HG02884 (cell line): Measurements from ENCODE around the gene USHBP1.

Source experiments
- ATAC-seq: cut with Tn5 transposase; IDR thresholded peaks from one replicate; pipeline ENCODE4 v1.9.1; 2021; ENCODE audit warnings: mild to moderate bottlenecking, moderate library complexity; ENCODE audit not compliant: unreplicated experiment

The USHBP1 gene

DNA sequence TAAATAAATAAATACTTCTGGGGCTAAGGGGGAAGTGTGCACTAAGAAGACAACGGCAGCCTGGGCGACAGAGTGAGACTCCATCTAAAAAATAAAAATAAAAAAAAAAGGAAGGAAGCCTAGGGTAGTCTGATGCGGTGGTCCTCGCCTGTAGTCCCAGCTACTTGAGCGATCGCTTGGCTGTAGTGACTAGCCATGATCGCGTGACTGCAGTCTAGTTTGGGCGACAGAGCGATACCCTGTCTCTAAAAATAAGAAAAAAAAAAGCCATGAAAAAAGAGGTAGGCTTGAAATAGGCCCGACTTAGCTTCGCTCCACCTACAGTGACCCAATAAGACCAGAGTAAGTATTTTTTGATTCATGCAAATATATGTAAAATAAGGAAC lies 2.0 kb upstream of the USHBP1 start:
- ATAC-seq = peak; percentile 15

DNA sequence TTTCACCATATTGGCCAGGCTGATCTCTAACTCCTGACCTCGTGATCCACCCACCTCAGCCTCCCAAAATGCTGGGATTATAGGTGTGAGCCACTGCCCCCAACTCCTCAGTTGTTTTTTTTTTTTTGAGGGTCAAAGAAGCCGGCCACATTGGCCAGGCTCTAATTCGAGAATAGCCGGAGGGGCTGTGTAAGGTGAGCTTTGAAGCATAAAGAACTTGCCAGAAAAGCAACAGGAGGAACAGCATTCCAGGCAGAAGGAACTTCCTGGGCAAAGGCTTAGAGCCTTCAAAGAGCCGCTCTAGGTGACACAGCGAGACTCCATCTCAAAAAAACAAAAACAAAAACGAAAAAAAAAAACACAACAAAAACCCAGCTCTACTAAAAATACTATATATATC lies 1.5 kb upstream of the USHBP1 start:
- no peak for ATAC-seq

DNA sequence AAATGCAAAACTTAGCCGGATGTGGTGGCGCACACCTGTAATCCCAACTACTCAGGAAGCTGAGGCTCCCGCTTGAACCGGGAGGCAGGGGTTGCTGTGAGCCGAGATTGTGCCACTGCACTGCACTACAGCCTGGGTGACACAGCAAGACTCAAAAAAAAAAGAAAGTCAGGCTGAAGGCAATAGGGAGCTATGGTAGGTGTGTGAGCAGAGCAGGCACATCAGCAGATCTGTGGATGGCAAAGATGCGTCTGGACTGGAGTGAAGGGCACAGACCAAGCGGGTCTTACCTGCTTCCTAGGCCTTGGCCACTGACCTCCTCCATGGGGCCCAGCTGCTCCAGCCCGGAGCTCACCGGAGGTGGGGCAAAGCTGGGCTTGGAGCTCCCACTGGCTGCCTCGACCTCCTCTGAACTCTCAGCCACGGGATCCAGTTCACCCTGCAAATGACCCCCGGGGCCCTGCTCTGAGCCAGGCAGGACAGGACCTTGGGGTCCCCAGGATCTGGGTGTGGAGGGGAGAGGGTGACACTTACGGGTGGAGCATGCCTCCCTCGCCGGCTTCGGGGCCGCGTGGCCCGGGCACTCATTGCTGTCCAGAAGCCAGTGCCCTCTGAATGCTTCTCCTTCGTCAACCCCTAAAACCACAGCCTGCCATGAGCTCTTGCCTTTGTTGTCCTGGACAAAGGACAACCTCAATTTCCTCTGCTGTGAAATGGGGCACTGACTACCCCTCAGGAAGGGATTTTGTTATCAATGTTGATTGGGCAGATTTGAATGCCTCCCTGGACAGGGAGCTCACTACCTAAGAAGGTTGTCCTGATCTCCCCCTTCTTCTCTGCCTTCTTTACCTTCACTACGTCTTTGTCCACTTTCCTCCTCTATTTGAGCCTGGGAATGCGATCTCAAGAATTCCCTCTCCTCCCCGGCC lies 569 bp downstream of the USHBP1 start:
- ATAC-seq = no peak

DNA sequence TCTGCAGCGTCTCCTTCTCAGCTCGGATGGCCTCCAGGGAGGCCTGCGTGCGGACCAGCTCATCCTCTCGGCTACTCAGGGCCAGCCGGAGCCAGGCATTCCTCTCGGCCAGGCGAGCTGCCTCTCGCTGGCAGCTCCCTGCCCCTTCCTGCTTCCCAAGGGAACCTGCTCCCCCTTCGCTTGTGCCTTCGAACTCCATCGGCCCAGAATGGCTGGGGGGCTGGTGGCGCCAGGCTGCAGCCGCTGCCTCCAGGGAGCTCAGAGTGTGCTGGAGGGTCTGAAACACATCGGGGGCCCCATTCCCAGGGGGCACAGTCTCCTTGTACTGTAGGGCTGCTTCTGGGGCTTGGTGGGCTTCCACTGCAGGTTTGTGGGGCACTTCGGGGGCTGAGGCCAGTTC lies 2.0 kb downstream of the USHBP1 start:
- ATAC-seq = no peak

DNA sequence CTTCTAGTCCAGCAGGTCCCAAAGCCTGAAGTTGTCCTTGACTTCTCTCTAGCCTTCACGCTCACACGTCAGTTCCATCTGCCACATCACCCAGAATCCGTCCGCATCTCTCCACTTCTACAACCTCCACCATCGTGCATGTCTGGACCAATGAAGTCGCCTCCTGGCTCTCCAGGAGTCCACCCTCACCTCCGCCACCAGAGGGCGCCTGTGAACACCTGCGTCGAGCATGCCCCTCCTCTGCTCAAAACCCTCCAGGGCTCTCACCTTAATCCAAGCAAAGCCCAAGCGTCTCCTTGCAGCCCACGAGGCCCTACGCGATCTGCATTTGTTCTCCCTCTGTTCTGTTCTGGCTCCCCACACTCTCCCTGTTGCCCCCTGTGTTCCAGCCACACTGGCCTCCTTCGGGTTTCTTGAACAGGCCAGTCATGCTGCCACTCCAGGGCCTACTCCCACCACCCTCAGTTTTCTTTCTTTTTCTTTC lies 3.7 kb downstream of the USHBP1 start:
- peak; percentile 70 for ATAC-seq

DNA sequence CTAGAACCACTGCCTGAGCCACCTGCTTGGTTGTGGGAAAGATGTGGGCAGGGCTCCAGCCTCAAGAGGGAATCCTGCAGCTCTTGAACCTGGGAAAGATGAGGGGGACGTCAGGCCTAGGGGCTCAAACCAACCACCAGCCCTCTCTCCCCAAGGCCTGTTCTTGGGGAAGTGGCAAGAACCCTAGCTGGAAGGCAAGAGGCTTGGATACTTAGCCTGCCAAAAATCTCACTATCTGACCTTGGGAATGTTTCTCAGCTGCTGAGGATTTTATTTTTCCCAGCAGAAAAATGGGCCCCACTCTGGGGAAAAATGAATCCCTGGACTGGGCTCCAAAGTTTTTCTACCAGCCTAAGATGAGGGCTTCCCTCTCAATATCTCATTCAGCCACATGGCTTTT lies 4.6 kb downstream of the USHBP1 start:
- ATAC-seq = no peak

DNA sequence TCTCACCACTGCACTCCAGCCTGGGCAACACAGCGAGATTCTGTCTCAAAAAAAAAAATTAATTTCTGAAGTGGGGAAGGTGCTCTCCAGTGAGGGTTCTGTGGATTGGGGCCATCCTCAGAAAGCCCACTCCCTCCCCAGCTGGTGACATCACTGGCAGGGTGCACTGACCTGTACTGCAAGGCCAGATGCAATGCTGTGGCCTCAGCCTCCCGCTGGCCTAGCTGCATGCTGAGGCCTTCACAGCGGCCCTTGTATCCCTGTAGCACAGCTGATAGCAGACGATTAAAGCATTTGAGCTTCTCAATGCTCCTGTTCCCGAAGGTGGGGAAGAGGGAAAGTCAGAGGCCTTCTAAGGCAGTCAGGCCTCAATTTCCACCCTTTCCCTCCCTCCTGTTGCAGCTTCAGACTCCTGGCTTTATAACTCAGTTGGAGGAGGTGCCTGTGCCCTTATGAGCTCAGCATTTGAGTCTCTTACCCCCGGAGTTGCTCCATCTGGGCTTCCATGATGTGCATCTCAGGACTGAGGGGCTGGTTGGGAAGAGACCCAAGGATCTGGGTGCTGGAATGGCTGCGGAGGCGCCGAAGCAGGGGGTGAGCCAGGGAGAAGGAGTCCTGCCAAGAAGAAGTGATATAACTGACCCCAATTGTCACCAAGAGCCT lies 5.3 kb downstream of the USHBP1 start:
- ATAC-seq = no peak

DNA sequence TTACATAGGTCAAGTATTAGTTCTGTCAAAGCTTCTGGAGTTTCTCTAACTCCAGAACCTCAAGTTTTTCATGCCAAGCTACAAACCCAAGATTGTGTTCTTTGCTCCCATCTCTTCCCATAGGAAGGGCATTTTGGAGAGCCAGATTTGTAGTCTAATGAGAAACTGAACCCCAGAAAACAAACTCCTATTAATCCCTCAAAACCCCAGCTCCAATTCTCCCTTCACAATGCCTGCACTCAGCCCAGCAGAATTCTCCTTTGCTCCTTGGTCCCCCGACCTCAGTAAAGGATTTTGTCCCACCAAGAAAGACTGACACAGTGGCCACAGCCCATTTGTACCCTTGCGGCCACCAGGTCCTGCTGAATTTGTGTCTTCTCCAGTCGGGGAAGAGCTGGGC lies 8.4 kb downstream of the USHBP1 start:
- ATAC-seq = no peak

DNA sequence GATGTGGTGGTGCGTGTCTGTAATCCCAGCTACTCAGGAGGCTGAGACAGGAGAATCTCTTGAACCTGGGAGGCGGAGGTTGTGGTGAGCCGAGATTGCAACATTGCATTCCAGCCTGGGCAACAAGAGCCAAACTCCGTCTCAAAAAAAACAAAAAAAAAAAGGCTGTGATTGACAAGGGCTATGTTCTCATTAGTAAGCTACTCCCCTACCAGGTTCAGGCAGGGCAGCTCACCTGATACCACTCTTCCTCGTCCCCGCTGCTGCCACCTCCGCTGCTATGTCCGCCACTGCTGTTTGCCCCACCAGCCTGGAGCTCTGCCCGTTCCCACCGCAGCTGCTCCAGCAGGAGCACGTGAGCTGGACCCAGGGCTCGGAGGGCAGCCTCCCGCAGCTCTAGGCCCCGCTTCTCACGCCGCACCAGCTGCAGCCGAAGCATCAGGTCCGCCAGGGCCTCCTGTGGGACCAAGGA lies 9.4 kb downstream of the USHBP1 start:
- ATAC-seq = no peak

DNA sequence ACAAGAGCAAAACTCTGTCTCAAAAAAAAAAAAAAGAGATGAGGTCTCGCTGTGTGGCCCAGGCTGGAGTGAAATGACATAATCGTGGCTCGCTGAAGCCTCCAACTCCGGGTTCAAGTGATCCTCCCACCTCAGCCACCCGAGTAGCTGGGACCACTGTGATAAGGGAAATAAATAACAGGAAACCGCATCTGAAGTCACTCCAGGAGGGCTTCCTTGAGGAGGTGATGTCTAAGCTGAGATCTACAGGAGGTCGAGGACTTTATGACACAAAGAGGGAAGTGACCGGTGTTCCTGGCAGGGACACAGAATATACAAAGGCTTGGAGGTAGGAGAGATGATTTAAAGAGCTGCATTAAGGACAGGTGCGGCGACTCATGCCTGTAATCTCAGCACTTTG lies 9.9 kb downstream of the USHBP1 start:
- no peak for ATAC-seq

DNA sequence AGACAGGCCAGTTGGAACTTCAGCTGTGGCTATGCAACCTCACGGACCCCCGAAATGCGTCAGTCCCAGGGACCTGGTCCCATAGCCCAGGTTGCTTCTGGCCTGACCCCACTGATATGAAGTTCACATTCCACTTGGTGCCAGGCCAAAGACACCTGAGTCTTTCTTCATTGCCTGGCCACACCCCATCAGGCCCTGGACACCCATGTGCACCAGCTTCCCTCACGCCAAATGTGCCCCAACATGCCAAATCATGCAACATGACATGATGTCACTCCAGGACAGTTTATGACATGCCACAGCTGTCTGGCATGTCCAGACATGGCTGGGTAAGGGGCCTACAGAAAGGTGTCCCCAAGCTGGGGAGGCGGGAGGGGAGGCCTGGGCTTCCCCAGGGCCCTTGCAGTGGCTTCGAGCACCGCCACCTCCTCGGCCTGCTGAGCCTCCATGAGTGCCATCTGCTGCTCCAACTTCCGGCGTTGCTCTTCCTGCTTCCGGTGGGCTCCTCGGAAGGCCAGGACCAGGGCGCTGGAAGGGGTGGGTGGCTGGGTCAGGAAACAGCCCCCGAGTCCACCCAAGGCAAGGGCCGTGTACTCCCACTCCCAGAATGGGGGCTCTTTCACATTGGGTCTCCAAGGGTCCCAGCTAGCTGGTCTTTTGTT lies 14.5 kb downstream of the USHBP1 start:
- no peak for ATAC-seq

DNA sequence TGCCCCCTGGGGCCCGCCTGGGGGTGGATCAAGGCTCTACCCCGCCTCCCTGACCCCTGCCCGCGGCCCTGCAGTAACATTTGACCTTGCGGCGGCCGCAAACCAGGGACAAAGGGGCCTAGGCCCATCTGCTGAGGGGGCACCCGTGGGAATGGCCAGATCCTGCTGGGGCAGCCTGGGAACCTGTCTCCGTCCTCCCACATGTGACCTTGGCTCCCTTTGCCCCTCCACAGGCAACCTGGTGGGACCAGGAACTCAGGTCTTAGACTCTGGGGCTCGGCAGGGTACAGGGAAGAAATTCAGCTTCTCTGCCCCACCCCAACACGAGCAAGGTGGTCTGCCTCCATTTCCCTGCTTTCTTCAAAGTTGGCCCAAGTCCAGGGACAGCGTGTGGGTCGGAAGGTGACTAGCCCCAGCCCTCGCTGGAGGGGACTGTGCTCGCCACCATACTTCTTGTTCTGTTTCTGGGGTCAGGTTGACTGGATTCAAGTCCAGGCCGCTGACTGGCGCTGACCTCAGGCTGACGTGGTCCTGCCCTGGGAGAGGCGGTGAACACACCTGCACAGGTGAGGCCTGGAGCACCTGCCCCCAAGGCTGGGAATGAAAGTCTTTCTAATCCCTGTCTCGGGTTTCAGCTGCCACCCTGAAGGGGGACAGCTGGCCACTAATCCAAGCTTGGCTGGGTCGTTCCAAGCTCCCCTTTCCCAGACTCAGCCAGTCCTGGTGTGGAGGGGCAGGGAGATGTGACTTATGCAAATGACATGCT lies 16.4 kb downstream of the USHBP1 start:
- ATAC-seq = no peak

DNA sequence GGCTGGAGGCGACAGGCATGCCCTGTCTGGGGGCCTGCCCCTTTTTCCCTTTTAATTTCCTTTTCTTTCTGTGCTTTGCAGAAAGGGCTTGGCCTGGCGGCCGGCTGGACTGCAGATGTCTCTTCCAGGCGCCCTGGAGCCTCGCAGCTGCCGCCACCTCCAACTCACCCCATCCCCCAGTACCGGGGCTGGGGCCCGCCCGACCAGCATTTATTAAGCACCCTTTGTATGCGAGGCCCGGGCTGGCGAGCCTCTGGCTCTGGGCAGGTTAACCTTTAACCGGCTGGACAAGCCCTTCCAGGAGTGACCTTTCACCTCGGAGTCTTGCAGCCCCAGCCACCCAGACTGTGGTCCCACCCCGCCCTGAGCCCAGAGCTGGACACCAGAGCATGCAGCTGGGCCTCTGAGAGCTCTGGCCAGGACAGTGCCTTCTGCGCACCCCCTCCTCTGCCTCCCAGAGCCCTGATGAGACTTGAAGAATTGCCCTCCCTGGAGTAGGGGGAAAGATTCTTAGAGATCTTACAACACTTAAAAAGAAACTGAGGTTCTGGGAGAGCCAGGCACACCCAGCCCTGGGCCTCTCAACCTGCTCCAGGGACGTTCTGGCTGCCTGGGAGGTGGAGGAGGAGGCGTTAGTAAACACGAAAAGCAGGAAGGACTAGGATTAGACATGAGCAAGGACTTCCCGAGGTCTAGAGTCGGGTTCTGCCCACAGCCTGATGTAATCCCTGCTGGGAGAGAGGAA lies 17.7 kb downstream of the USHBP1 start:
- no peak for ATAC-seq

DNA sequence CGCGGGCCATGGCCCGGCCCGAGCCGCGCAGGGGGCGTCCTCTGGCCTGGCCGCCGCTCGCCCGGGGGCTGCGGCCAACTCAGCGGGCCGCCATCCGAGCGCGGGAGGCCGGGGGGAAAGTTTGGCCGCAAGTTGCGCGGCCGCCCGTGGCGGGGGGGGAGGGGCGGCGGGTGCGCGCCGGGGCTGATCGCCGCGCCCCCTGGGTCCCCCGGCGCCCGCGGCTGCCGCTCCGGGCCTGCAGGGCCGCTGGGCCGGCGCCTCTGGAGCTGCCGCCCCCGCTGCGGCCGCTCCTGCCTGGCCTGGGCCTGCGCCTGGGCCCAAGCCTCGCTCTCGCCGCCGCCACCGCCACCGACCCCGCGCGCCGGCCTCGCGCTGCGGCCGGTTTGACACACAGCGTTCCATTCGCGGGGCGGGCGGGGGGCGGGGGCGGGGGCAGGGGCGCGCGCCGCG lies 19.0 kb downstream of the USHBP1 start, which contains the start of gene NR2F6:
Gene NR2F6, minus strand, starts transcription at position 385 of the 450 bp plus-strand sequence. CDS start 699 bp downstream, outside the sequence.
- no peak for ATAC-seq

DNA sequence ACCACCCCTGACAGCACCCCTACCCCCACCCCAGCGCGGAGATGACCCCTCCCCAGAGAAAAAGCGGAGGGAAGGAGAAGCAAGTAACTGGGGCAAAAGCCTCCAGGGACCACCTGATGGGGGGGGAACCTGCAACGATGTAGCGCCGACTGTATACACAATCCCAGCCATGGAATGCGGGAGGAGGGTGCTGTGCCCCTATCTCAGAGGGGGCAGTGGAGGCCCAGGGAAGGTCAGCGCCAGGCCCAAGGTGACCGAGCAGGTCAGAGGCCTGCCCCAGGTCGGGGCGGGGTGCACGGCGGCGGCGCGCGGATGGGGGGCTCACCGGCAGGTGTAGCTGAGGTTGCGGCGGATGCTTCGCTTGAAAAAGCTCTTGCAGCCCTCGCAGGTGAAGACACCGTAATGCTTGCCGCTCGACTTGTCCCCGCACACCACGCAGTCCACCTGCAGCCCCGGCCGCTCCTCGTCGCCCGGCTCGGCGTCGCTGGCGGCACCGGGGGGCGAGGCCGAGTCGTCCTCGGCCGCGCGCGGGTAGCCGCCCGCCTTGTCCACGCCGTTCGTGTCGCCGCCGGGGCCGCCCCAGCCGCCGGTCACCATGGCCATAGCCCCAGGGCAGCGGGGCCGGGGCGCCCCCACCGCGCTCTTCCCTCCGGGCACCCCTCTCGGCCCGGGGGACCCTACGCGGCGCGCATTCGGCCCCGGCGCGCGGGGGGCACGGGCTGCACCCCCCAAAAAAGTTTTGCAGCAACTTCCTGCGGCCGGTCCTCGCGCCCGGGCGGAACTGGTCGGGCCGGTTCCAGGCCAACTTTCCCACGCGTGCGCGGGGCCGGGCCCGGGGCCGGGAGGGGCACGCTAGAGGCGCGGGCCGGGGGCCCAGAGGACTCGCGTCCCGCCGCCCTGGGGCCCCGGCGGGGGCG lies 19.7 kb downstream of the USHBP1 start:
- ATAC-seq = no peak

DNA sequence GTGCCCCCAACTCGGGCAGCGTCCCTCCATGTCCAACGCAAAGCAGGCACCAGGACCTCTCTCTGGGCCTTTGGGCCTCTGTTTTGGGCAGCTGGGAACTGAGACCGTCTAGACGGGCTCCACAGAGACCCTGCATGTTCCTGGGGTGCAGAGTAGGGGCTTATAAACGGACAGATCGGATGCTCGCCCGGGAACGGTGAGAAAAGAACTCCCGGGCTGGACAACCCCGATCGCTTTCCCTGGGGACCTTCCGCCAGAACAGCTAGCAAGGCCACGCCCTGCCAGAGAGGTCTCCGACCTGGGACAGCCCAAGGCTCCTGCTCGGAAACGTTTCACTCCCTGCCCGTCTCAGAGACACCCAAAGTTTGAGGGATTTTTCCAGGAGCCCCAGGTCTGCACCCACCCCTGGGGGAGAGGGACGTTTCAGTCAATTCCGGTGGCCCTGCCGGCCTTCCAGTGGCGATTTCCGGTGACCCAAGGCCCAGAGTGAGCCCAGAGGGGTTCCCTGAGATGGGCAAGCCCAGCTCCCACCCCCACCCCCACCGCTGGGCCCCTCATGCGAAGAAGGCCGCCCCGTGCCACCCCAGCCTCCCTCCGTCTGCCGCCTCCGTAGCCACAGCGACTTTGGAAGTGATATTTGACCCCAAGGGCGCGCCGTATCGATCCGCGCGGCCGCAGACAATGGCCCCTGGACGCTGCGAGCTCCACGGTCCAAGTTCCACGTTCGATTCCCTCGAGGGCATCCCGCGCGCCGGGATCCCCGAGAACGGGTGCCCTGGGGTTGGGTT lies 20.5 kb downstream of the USHBP1 start:
- ATAC-seq = no peak

DNA sequence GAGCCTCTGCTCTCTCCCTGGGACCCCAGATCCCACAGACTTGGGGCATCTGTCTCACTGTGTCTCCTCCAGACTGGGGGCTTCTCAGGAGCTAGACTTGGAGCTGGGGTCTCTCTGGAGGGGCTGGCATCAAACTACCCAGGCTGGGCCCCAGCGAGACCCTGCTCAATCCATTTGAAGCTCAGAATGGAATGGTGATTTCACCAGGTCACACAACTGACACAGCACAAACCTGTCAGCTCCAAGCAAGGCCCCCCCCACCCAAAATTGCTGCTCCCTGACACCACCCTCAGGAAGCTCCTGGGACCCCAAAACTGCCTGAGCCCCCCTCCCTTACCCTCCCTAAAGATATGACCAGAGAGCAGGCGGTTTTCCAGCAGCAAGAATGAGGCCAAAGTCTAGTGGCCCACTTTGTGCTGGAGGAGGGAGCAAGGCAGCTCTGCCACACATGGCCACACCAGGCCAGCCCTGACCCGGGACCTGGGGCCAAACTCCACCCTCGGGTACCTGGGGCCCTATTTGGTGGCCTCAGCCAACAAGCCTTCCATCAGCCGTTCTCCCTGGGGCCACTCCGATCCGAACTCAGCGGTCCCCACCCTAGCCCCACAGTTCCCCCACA lies 21.2 kb downstream of the USHBP1 start:
- ATAC-seq = no peak
